ENCODE data around the gene FBXW2. TPM values are rescaled to one million over a fixed set of nuclear protein-coding genes. Genes with fewer than 3 reads are reported as not detected.

FBXW2 gene
- 28.4 and 37.1 TPM in 2 replicates for total RNA-seq

GRCh38 chr9:120792898-120793765, at the start of gene FBXW2:
Gene FBXW2, minus strand, starts transcription at chr9:120793416. Its CDS starts 5,158 bp downstream, at chr9:120788258.

GRCh38 chr9:120714088-120714845, 78.9 kb downstream of the FBXW2 start, which contains the start of gene MEGF9:
Gene MEGF9, minus strand, starts transcription at chr9:120714470. Its CDS starts 112 bp downstream, at chr9:120714358.

Other genes starting within 250 kb of the FBXW2 start
- 19.5 and 20.2 TPM in 2 replicates for gene CDK5RAP2, start 213.2 kb downstream of the FBXW2 start, total RNA-seq
- 8.2 and 11.7 TPM in 2 replicates for gene MEGF9, start 78.9 kb downstream of the FBXW2 start, total RNA-seq
- 15.9 and 23.2 TPM in 2 replicates for gene PSMD5, start 49.5 kb upstream of the FBXW2 start, total RNA-seq
- gene PHF19, start 83.8 kb upstream of the FBXW2 start, total RNA-seq: 7.0 and 7.7 TPM in 2 replicates
- 0.85 and 6.3 TPM in 2 replicates for gene TRAF1, start 133.4 kb upstream of the FBXW2 start, total RNA-seq